ENCODE measurements around the gene SEC61A1.

The SEC61A1 gene

DNA sequence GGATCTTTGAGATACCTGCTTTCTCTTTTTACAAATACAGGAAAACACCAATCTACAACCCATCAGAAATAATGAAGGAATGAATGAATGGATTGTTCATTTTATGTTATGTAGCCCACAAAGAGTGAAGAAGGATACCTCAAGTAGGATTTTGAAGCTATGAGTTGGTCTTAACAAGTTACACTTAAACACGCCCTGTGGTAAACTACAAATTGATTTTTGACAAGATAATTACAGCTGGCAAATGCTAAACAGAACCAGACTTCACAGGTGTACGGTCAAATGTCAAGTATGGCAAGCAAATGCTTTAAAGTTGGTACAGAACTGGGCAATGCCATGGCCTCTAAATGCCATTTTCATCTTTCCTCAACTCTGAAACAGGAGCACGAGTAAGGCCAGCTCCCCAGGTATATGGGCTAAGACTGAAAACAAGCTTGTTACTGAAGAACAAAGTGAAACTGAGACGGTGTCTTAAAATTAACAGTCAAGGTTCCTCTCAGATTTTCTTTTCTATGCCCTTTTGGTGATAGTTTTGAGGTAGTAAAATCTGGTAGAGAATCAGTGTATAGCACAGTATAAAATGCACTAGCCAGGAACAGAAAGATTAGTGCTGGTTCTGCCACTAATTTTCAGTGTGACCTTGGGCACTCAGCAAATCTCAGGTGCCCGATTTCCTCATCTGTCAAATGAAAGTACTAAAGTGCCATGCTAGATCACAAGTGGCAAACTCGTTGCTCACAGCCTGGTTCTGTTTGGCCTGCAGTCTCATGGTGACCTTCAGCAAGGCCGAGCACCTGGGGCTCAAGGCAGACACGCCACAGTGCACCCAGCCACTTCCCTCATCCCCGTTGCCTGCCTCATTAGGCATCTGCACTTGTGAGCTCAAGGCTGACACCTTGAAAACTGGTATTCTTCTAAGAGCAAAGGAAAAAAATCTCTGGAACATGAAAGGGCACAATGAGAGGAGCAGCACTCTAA lies 61.9 kb downstream of the SEC61A1 start:
- no peak for DNase-seq

Measured in NCI-H226 (cell line).